OCI-LY1 (cell line): Measurements from ENCODE around the gene RUNX1.

Experiments used
- H2AFZ ChIP-seq: fragments of 200-600 bp; sonication (generic), shearing (Covaris generic); 2 replicates; pipeline ENCODE4 v1.6.0; 2014; ENCODE audit warnings: antibody characterized with exemption, mild to moderate bottlenecking, low read length
- H3F3A ChIP-seq: fragments of 200-600 bp; sonication (generic), shearing (Covaris generic); 2 replicates; pipeline ENCODE4 v1.6.0; 2014; ENCODE audit warnings: mild to moderate bottlenecking, antibody characterized with exemption, low read length, moderate library complexity; ENCODE audit not compliant: insufficient read depth
- H3K27ac ChIP-seq: fragments of 200-600 bp; sonication (generic); 2 replicates; pipeline ENCODE4 v1.5.1; 2014; ENCODE audit warnings: low read length, mixed run types, mild to moderate bottlenecking, low read depth; ENCODE audit not compliant: poor library complexity, severe bottlenecking
- H3K27me3 ChIP-seq: fragments of 200-600 bp; sonication (generic); 2 replicates; pipeline ENCODE4 v1.6.0; 2014; ENCODE audit warnings: antibody characterized with exemption, mild to moderate bottlenecking, low read length, moderate library complexity; ENCODE audit not compliant: insufficient read depth
- H3K36me3 ChIP-seq: fragments of 200-600 bp; sonication (generic); 2 replicates; pipeline ENCODE4 v1.6.1; 2014; ENCODE audit warnings: mild to moderate bottlenecking, antibody characterized with exemption, low read length, moderate library complexity, mixed read lengths; ENCODE audit not compliant: insufficient read depth
- H3K4me1 ChIP-seq: fragments of 200-600 bp; sonication (generic); 2 replicates; pipeline ENCODE4 v1.5.1; 2014; ENCODE audit warnings: mild to moderate bottlenecking, low read length, moderate library complexity; ENCODE audit not compliant: insufficient read depth, severe bottlenecking
- H3K4me2 ChIP-seq: fragments of 200-600 bp; sonication (generic), shearing (Covaris generic); 2 replicates; pipeline ENCODE4 v1.6.1; 2014; ENCODE audit warnings: low read length
- H3K4me3 ChIP-seq: fragments of 200-600 bp; sonication (generic); 2 replicates; pipeline ENCODE4 v1.5.1; 2014; ENCODE audit warnings: low read length, low read depth, mild to moderate bottlenecking, mixed read lengths; ENCODE audit not compliant: poor library complexity, severe bottlenecking
- H3K79me2 ChIP-seq: fragments of 200-600 bp; shearing (Covaris generic); 2 replicates; pipeline ENCODE4 v1.6.1; 2016; ENCODE audit warnings: mixed run types, low read length, mixed read lengths; ENCODE audit not compliant: insufficient read depth
- H3K9ac ChIP-seq: fragments of 200-600 bp; sonication (generic), shearing (Covaris generic); 2 replicates; pipeline ENCODE4 v1.6.1; 2014; ENCODE audit warnings: mild to moderate bottlenecking, low read length, mixed read lengths
- H3K9me2 ChIP-seq: fragments of 200-600 bp; sonication (generic), shearing (Covaris generic); 2 replicates; pipeline ENCODE4 v1.6.1; 2014; ENCODE audit warnings: low read depth, mild to moderate bottlenecking, low read length, mixed read lengths
- H3K9me3 ChIP-seq: fragments of 200-600 bp; shearing (Covaris generic); 2 replicates; pipeline ENCODE4 v1.6.1; 2014; ENCODE audit warnings: low read length, mixed read lengths
- H4K20me1 ChIP-seq: fragments of 200-600 bp; sonication (generic), shearing (Covaris generic); 2 replicates; pipeline ENCODE4 v1.6.0; 2016; ENCODE audit warnings: mild to moderate bottlenecking, low read length; ENCODE audit not compliant: insufficient read depth
- EZH2 ChIP-seq: fragments of 200-600 bp; sonication (generic), shearing (Covaris generic); IDR thresholded peaks from 2 replicates; pipeline ENCODE4 v1.8.0; 2017; ENCODE audit warnings: borderline replicate concordance, mixed run types, mild to moderate bottlenecking, antibody characterized with exemption, low read length, moderate library complexity, mixed read lengths
- TF ChIP-seq, protein P1 (sequence below): fragments of 200-600 bp; sonication (generic), shearing (Covaris generic); IDR thresholded peaks from 2 replicates; pipeline ENCODE4 v1.5.1; 2017; ENCODE audit warnings: mild to moderate bottlenecking, antibody characterized with exemption, low read length, moderate library complexity, mixed read lengths

The RUNX1 gene

DNA sequence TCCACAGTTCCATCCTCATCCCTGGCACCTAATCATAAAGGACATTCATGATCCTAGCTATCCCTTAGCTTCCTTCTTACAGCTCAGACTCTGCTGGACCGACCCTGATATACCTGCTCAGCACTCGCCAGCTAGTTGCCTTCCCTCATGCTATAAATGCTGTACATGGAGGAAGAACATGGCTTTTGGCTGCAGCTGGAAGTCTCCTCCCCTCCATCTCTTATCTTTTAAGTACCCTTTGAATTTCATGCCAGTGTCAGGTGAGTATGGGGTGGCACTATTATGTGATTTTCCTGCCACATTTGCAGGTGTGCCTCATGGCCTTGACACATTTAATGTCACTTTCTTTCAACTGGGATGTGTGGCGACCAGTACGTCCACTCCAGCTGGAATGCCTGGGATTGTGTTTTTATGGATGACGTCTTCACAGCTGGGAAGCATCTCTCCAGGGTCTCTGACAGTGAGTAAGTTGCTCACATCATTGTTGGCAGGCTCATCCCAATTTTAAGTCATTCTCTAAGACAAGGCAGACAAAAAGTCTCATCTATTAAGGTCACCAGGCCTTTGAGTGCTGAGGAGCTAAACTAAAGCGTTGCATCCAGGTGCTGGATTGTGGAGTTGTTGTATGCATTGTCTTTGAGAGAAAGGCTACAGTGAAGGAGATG lies 43.4 kb downstream of the RUNX1 start:
- H3F3A ChIP-seq = no peaks in the 10 kb centered on the region
- H3K4me3 ChIP-seq = no peak overlapping the region
- no peak overlapping the region for H3K4me2 ChIP-seq
- H3K36me3 ChIP-seq = peaks cover 15% of the 10 kb centered on the region; the same call in 1 of the 2 replicates
- H3K27me3 ChIP-seq = no peaks in the 10 kb centered on the region
- H3K79me2 ChIP-seq = peaks cover 37% of the 10 kb centered on the region
- TF ChIP-seq, protein P1, sequence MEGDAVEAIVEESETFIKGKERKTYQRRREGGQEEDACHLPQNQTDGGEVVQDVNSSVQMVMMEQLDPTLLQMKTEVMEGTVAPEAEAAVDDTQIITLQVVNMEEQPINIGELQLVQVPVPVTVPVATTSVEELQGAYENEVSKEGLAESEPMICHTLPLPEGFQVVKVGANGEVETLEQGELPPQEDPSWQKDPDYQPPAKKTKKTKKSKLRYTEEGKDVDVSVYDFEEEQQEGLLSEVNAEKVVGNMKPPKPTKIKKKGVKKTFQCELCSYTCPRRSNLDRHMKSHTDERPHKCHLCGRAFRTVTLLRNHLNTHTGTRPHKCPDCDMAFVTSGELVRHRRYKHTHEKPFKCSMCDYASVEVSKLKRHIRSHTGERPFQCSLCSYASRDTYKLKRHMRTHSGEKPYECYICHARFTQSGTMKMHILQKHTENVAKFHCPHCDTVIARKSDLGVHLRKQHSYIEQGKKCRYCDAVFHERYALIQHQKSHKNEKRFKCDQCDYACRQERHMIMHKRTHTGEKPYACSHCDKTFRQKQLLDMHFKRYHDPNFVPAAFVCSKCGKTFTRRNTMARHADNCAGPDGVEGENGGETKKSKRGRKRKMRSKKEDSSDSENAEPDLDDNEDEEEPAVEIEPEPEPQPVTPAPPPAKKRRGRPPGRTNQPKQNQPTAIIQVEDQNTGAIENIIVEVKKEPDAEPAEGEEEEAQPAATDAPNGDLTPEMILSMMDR = no peak
- no peak for TF ChIP-seq EZH2
- no peak overlapping the region for H3K9ac ChIP-seq
- no peak overlapping the region for H2AFZ ChIP-seq
- H3K9me3 ChIP-seq = no peaks in the 10 kb centered on the region
- H3K9me2 ChIP-seq = no peaks in the 10 kb centered on the region
- no peaks in the 10 kb centered on the region for H3K4me1 ChIP-seq
- H3K27ac ChIP-seq = no peak overlapping the region
- H4K20me1 ChIP-seq = no peaks in the 10 kb centered on the region

DNA sequence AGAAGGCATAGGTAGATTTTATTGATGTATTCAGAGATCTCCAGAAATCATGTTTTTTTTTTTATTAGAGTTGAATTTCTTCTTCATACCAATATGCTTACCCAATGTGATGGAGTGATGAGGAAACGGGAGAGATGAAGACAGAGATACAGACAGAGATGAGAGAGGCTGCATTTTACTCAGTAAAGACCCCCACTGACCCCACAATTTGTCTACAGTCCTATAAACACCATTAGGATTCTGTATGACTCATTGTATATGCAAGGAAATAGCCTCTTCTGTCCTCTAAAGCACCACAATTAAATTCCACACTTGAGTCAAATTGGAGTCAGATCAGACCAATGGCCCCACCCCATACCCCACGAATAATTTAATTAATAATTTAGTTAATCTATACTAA lies 44.0 kb downstream of the RUNX1 start:
- Histone ChIP-seq H3K36me3 (peaks cover 15% of the 10 kb centered on the region; the same call in 1 of the 2 replicates), H3K9me3 (no peaks in the 10 kb centered on the region), H3K27ac (no peak overlapping the region), H3K4me2 (no peak overlapping the region), H3K9ac (no peak overlapping the region), H3K4me3 (no peak overlapping the region), H3K27me3 (no peaks in the 10 kb centered on the region), H3K9me2 (no peaks in the 10 kb centered on the region), H3F3A (no peaks in the 10 kb centered on the region), H3K79me2 (peaks cover 33% of the 10 kb centered on the region), H3K4me1 (no peaks in the 10 kb centered on the region), H2AFZ (no peak overlapping the region), H4K20me1 (no peaks in the 10 kb centered on the region)
- no peak for TF ChIP-seq EZH2
- TF ChIP-seq, protein P1 = no peak

DNA sequence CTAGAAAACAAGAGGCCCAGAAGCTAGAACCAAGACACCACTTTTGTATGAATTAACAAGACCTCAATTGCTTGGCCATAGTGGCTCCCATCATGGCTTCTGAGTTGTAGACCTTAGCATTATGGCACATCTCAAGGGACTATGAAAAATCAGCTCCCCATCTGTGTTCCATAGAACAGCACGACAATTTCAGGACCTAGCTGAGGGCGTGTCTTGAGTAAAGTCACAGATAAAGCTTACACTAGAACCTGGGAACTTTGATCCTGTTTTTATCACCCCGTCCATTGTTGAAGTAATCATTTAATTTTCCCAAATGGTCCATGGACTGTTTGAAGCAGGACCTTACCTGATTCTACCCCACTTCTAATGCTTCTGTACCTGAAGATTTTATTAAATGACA lies 44.8 kb downstream of the RUNX1 start:
- Histone ChIP-seq H3K9me3 (no peaks in the 10 kb centered on the region), H3K27ac (no peak overlapping the region), H2AFZ (no peak overlapping the region), H3K9ac (no peak overlapping the region), H3F3A (no peaks in the 10 kb centered on the region), H3K9me2 (no peaks in the 10 kb centered on the region), H3K27me3 (no peaks in the 10 kb centered on the region), H3K4me2 (no peak overlapping the region), H3K79me2 (peaks cover 36% of the 10 kb centered on the region), H4K20me1 (no peaks in the 10 kb centered on the region), H3K4me3 (no peak overlapping the region), H3K4me1 (no peaks in the 10 kb centered on the region), H3K36me3 (peaks cover 15% of the 10 kb centered on the region; the same call in 1 of the 2 replicates)
- TF ChIP-seq, protein P1 = no peak
- TF ChIP-seq EZH2 = no peak
